Suprapubic skin (tissue), 4 donors: Measurements from ENCODE around the gene ZBTB8OS. TPM values are rescaled to one million over a fixed set of nuclear protein-coding genes. Genes with fewer than 3 reads are reported as not detected.

Experiments
- DNase-seq, 2 donors: peaks; one replicate each; pipeline ENCODE4 v3.0.0-alpha.2; 2019; ENCODE audit warnings: low spot score in 2 of 2
- H3K27ac ChIP-seq: fragments of 200-600 bp; sonication (generic); one replicate; pipeline ENCODE4 v1.5.1; 2019
- H3K27me3 ChIP-seq: fragments of 200-600 bp; sonication (generic); one replicate; pipeline ENCODE4 v1.5.1; 2019
- H3K36me3 ChIP-seq: fragments of 200-600 bp; sonication (generic); one replicate; pipeline ENCODE4 v1.5.1; 2019
- H3K4me1 ChIP-seq: fragments of 200-600 bp; sonication (generic); one replicate; pipeline ENCODE4 v1.5.1; 2019
- H3K4me3 ChIP-seq: fragments of 200-600 bp; sonication (generic); one replicate; pipeline ENCODE4 v1.5.1; 2019; ENCODE audit warnings: mild to moderate bottlenecking
- H3K9me3 ChIP-seq: fragments of 200-600 bp; sonication (generic); one replicate; pipeline ENCODE4 v1.5.1; 2019
- EP300 ChIP-seq: sonication (generic); formaldehyde crosslinking; IDR thresholded peaks from one replicate; pipeline ENCODE4 v1.6.1; 2017; ENCODE audit warnings: antibody characterized with exemption
- POLR2A ChIP-seq, 2 donors: fragments of 450-650 bp; IDR thresholded peaks; one replicate each; pipeline ENCODE4 v1.6.1; 2017; ENCODE audit warnings: antibody characterized with exemption in 2 of 2, mild to moderate bottlenecking in 2 of 2, moderate library complexity in 2 of 2
- POLR2AphosphoS5 ChIP-seq, 3 donors: sonication (generic); formaldehyde crosslinking; IDR thresholded peaks; one replicate each; pipeline ENCODE4 v1.6.1; 2017; ENCODE audit warnings: antibody characterized with exemption in 3 of 3
- WGBS: methylation state at CpG from one replicate; pipeline ENCODE4 v1.1.5; 2018; 5-methylcytosine and 5-hydroxymethylcytosine counted together
- total RNA-seq, 4 donors: library from RNA; depleted of rRNA; stranded (reverse); fragments of >200 nt; gene quantifications; one replicate each; pipeline ENCODE4 v1.1.0, GENCODE V29; 2016
- TF ChIP-seq, protein P1 (sequence below), 2 donors: fragments of 200-600 bp in 1 of 2; fragments of 450-650 bp in 1 of 2; sonication (generic) in 1 of 2; IDR thresholded peaks; one replicate each; pipeline ENCODE4 v1.5.1; 2016 to 2019; ENCODE audit warnings: antibody characterized with exemption in 2 of 2, mild to moderate bottlenecking in 1 of 2, moderate library complexity in 1 of 2

ZBTB8OS gene
- total RNA-seq, 4 donors from 2014 or later: 19.2 to 29.9 (median 24.0) TPM

DNA sequence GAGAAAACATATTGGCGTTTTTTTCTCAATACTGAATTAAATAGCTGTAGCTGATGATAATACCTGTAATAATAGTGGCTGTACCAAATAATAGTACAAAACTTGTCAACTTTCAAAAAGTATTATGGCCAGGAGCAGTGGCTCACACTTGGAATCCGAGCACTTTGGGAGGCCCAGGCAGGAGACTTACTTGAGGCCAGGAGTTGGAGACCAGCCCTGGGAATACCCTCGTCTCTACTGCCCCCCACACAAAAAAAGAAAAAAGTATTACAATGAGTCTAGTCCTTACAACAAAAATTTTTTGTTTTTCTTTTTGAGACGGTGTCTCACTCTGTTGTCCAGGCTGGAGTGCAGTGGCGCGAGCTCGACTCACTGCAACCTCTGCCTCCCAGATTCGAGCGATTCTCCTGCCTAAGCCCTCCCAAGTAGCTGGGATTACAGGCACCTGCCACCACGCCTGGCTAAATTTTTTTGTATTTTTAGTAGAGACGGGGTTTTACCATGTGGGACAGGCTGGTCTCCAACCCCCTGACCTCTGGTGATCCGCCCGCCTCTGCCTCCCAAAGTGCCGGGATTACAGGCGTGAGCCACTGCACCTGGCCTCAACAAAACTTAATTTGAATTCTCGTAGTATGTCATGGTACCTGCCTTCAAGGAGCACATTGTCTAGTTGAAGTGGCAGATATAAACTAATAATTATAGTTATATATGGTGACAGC is 2.1 kb upstream of the ZBTB8OS start:
- WGBS: 90% methylated on average over 16 of the region's 16 CpGs
- peaks cover 28% of the 10 kb centered on the region for H3K36me3 ChIP-seq
- TF ChIP-seq POLR2AphosphoS5 (IDR thresholded peaks at IDR 0.05) (no peak), POLR2A (IDR thresholded peaks at IDR 0.05) (no peak), EP300 (no peak)
- TF ChIP-seq, protein P1, sequence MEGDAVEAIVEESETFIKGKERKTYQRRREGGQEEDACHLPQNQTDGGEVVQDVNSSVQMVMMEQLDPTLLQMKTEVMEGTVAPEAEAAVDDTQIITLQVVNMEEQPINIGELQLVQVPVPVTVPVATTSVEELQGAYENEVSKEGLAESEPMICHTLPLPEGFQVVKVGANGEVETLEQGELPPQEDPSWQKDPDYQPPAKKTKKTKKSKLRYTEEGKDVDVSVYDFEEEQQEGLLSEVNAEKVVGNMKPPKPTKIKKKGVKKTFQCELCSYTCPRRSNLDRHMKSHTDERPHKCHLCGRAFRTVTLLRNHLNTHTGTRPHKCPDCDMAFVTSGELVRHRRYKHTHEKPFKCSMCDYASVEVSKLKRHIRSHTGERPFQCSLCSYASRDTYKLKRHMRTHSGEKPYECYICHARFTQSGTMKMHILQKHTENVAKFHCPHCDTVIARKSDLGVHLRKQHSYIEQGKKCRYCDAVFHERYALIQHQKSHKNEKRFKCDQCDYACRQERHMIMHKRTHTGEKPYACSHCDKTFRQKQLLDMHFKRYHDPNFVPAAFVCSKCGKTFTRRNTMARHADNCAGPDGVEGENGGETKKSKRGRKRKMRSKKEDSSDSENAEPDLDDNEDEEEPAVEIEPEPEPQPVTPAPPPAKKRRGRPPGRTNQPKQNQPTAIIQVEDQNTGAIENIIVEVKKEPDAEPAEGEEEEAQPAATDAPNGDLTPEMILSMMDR (IDR thresholded peaks at IDR 0.05): no peak
- no peak for DNase-seq
- no peaks in the 10 kb centered on the region for H3K27me3 ChIP-seq
- no peaks in the 10 kb centered on the region for H3K9me3 ChIP-seq
- H3K4me3 ChIP-seq: peak overlapping the region; percentile 82
- peaks cover 50% of the 10 kb centered on the region for H3K4me1 ChIP-seq
- H3K27ac ChIP-seq: no peak overlapping the region

DNA sequence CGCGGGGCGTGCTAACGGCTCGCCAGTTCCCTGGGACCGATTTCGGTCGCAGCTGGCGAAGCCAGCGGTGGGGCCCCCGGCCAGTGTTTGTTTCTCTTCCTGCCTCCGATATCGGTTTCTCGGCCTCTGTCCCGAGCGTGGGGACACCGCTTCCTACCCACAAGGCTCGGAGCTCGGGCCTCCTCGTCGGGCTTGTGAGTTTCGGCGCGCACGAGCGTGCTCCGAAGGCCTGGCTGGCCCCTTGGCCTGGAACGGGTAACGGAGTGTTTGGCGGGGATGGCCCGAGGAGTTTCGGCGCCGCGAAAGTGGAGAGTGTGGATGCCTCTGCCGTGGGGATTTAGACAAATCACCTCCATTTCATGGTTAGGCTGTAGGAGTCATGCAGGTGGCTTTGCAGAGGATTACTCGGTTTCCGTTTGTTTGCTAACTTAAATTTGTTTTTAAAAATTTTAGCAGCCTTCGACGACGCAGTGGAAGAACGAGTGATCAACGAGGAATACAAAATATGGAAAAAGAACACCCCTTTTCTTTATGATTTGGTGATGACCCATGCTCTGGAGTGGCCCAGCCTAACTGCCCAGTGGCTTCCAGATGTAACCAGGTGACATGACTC is 1.2 kb upstream of the ZBTB8OS start:
- DNase-seq: no peak
- 2% methylated on average over 14 of the region's 43 CpGs for WGBS
- peaks cover 52% of the 10 kb centered on the region for H3K4me1 ChIP-seq

DNA sequence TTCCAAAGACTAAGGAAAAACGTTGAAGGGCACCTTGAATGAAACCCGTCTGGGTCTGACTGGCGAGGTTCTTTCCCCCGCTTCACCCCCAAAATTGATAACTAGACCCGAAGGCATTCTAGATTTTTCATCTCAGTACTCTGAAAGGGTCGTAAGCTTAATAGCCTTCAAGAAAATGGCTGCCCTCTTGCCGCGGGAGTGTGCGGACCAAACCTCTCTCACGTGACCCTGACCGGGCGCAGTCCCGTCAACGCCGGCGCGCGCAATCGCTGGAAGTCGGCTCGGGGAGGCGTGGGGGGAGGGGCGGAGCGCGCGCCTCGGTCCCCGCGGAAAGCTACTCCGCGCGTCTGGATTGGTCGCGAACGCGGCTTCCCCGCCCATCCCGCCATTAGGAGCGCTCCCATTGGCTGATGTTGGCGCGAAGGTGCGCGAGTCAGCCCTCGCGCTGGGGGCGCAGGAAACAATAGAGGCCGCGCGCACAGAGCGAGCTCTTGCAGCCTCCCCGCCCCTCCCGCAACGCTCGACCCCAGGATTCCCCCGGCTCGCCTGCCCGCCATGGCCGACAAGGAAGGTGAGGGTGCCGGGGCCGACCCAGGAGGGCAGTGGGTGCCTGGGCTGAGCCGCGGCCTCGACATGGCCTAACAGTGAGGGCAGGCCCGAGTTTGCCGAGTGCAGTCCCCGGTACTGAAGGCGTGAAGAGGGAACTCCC is 556 bp upstream of the ZBTB8OS start, which contains the start of gene RBBP4:
RBBP4 (plus strand) TSS at position 457 of the 709 bp plus-strand sequence; CDS start at position 556, 99 bp downstream.
- 0% methylated on average over 9 of the region's 67 CpGs for WGBS
- Histone ChIP-seq H3K27me3 (no peaks in the 10 kb centered on the region), H3K36me3 (peaks cover 15% of the 10 kb centered on the region), H3K4me1 (peaks cover 52% of the 10 kb centered on the region), H3K9me3 (no peaks in the 10 kb centered on the region), H3K4me3 (peak within 1 kb of the TSS; percentile 82), H3K27ac (peak within 1 kb of the TSS; percentile 99)
- TF ChIP-seq POLR2AphosphoS5 (IDR thresholded peaks at IDR 0.05): peak in 2 of 3 donors; percentile 44 to 94
- peak; percentile 22 for TF ChIP-seq EP300
- peak in 1 of 2 donors; percentile 91 for TF ChIP-seq POLR2A (IDR thresholded peaks at IDR 0.05)
- TF ChIP-seq, protein P1 (IDR thresholded peaks at IDR 0.05): no peak
- DNase-seq: peak; percentile 98

More for the DNA sequence above, 1.2 kb upstream of the ZBTB8OS start:
- Histone ChIP-seq H3K36me3 (peaks cover 20% of the 10 kb centered on the region), H3K27me3 (no peaks in the 10 kb centered on the region), H3K27ac (peak overlapping the region; percentile 99), H3K4me3 (peak overlapping the region; percentile 82), H3K9me3 (no peaks in the 10 kb centered on the region)
- no peak for TF ChIP-seq EP300
- no peak for TF ChIP-seq POLR2AphosphoS5 (IDR thresholded peaks at IDR 0.05)
- TF ChIP-seq, protein P1 (IDR thresholded peaks at IDR 0.05): no peak
- TF ChIP-seq POLR2A (IDR thresholded peaks at IDR 0.05): no peak

DNA sequence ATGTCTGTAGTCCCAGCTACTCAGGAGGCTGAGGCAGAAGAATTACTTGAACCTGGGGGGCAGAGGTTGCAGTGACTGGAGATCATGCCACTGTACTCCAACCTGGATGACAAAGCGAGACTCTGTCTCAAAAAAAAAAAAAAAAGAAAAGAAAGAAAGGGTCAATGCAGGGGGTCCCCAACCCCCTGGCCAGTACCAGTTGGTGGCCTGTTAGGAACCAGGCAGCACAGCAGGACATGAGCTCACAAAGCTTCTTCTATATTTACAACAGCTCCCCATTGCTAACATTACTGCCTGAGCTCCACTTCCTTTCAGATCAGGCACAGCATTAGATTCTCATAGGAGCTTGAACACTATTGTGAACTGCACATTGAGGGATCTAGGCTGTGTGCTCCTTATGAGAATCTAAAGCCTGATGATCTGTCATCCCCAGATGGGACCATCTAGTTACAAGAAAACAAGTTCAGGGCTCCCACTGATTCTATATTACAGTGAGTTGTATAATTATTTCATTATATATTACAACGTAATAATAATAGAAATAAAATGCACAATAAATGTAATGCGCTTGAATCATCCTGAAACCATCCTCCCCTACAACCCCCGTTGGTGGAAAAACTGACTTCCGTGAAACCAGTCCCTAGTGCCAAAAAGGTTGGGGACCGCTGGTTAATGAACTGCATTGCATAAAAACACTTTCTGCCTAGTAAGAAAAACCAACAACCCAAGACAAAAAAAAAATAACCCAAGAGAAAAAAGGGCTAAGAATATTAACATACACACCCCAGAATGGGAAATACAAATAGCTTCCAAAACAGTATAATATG is 2.8 kb downstream of the ZBTB8OS start:
- DNase-seq: no peak
- Histone ChIP-seq H3K27me3 (no peaks in the 10 kb centered on the region), H3K27ac (no peak overlapping the region), H3K4me1 (peaks cover 37% of the 10 kb centered on the region), H3K4me3 (no peak overlapping the region), H3K9me3 (no peaks in the 10 kb centered on the region), H3K36me3 (no peaks in the 10 kb centered on the region)
- TF ChIP-seq, protein P1 (IDR thresholded peaks at IDR 0.05): no peak
- 73% methylated on average over 6 of the region's 6 CpGs for WGBS
